ENCODE results near the gene UBA3.

The UBA3 gene

GRCh38 chr3:69009559-69010410, 70.4 kb downstream of the UBA3 start:
- no peak for DNase-seq

GRCh38 chr3:69008980-69009379, 71.2 kb downstream of the UBA3 start:
- DNase-seq, result no peak

GRCh38 chr3:69005791-69006482, 74.2 kb downstream of the UBA3 start:
- DNase-seq, result no peak

- DNase-seq, result no peak
These were observed 74.9 kb downstream of the UBA3 start for GRCh38 chr3:69005071-69005790.

Data from NCI-H1694 treated with DMSO at 0.1 percent for 48 hours (cell line).